ENCODE measurements around the gene MEIS1. TPM values are rescaled to one million over a fixed set of nuclear protein-coding genes. Genes with fewer than 3 reads are reported as not detected.

MEIS1 gene
- total and polyA plus RNA-seq, 2 donors (not counting 1 experiment from before 2014, with no cell fraction given): 48.3 to 139 TPM

DNA sequence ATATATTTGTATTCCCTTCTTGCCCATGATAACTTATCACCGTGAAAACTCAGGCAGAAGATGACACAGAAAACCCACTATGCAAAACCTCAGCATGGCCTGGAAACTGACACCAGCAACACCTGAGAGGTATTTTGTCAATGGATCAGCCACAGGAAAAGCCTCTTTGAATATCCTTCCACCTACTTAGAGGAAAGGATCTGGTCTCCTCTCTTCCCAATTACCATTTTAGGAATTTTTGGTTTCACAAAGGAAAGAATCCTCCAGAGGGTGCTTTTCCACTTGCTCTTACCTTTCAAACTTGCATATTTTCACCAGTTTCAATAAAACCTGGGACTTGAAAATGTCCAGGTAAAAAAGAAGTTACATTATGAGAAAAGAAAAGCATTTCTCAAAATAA is 20.0 kb upstream of the MEIS1 start:
- no peak overlapping the region for H3K9ac ChIP-seq (ENCODE audit: insufficient read depth, low read length)
- no peaks in the 10 kb centered on the region for H3K4me1 ChIP-seq (ENCODE audit: control insufficient read depth, extremely low read depth, insufficient read depth, low read length)
- H3K4me3 ChIP-seq (replicated peaks in 1 of 4; ENCODE audit: control extremely low read depth in 1 of 4, insufficient read depth in 1 of 4, low read depth in 3 of 4, low read length in 4 of 4): no peak overlapping the region
- no peaks in the 10 kb centered on the region for H3K27me3 ChIP-seq (ENCODE audit: control insufficient read depth, insufficient read depth, low read length)
- no peak for TF ChIP-seq EZH2 (IDR thresholded peaks at IDR 0.05; ENCODE audit: low read length, missing control alignments)
- TF ChIP-seq, protein P1, sequence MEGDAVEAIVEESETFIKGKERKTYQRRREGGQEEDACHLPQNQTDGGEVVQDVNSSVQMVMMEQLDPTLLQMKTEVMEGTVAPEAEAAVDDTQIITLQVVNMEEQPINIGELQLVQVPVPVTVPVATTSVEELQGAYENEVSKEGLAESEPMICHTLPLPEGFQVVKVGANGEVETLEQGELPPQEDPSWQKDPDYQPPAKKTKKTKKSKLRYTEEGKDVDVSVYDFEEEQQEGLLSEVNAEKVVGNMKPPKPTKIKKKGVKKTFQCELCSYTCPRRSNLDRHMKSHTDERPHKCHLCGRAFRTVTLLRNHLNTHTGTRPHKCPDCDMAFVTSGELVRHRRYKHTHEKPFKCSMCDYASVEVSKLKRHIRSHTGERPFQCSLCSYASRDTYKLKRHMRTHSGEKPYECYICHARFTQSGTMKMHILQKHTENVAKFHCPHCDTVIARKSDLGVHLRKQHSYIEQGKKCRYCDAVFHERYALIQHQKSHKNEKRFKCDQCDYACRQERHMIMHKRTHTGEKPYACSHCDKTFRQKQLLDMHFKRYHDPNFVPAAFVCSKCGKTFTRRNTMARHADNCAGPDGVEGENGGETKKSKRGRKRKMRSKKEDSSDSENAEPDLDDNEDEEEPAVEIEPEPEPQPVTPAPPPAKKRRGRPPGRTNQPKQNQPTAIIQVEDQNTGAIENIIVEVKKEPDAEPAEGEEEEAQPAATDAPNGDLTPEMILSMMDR (conservative IDR thresholded peaks at IDR 0.05 in 1 of 2, IDR thresholded peaks at IDR 0.05 in 1 of 2; ENCODE audit: low read depth in 1 of 2, low read length in 2 of 2): no peak
- no peaks in the 10 kb centered on the region for H3K79me2 ChIP-seq (ENCODE audit: control insufficient read depth, insufficient read depth, low read length)
- no peak overlapping the region for H3K4me2 ChIP-seq (ENCODE audit: extremely low read depth, insufficient read depth, low read length)
- H2AFZ ChIP-seq (ENCODE audit: low read length): no peak overlapping the region
- H3K36me3 ChIP-seq (ENCODE audit: control insufficient read depth, insufficient read depth, low read length): no peaks in the 10 kb centered on the region
- no peak overlapping the region for H3K27ac ChIP-seq (ENCODE audit: insufficient read depth, low read length)
- no peak for DNase-seq (ENCODE audit: low read depth in 2 of 2)
- H4K20me1 ChIP-seq (ENCODE audit: control insufficient read depth, extremely low read depth, insufficient read depth, low read length): no peaks in the 10 kb centered on the region
- H3K9me3 ChIP-seq (ENCODE audit: control insufficient read depth, insufficient read depth, low read depth, low read length): no peaks in the 10 kb centered on the region

DNA sequence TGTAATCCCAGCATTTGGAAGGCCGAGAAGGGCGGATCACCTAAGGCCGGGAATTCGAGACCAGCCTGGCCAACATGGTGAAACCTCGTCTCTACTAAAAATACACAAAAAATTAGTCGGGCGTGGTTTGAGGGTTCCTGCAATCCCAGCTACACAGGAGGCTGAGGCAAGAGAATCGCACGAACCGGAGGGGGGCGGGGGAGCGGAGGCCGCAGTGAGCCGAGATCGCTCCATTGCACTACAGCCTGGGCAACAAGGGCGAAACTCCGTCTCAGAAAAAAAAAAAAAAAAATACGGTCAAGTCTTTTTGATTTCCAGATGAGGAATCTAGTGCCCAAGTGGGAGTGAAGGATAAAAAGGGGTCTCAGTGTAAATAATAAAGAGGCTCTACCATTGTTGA is 16.5 kb upstream of the MEIS1 start:
- no peaks in the 10 kb centered on the region for H3K9me3 ChIP-seq (ENCODE audit: control insufficient read depth, insufficient read depth, low read depth, low read length)
- TF ChIP-seq, protein P1 (conservative IDR thresholded peaks at IDR 0.05 in 1 of 2, IDR thresholded peaks at IDR 0.05 in 1 of 2; ENCODE audit: low read depth in 1 of 2, low read length in 2 of 2): no peak
- TF ChIP-seq EZH2 (IDR thresholded peaks at IDR 0.05; ENCODE audit: low read length, missing control alignments): no peak
- H3K4me1 ChIP-seq (ENCODE audit: control insufficient read depth, extremely low read depth, insufficient read depth, low read length): no peaks in the 10 kb centered on the region
- no peak overlapping the region for H3K4me2 ChIP-seq (ENCODE audit: extremely low read depth, insufficient read depth, low read length)
- no peak overlapping the region for H3K4me3 ChIP-seq (replicated peaks in 1 of 4; ENCODE audit: control extremely low read depth in 1 of 4, insufficient read depth in 1 of 4, low read depth in 3 of 4, low read length in 4 of 4)
- no peak overlapping the region for H3K27ac ChIP-seq (ENCODE audit: insufficient read depth, low read length)
- no peaks in the 10 kb centered on the region for H3K27me3 ChIP-seq (ENCODE audit: control insufficient read depth, insufficient read depth, low read length)
- no peak overlapping the region for H2AFZ ChIP-seq (ENCODE audit: low read length)
- H3K36me3 ChIP-seq (ENCODE audit: control insufficient read depth, insufficient read depth, low read length): no peaks in the 10 kb centered on the region
- no peaks in the 10 kb centered on the region for H3K79me2 ChIP-seq (ENCODE audit: control insufficient read depth, insufficient read depth, low read length)
- H3K9ac ChIP-seq (ENCODE audit: insufficient read depth, low read length): no peak overlapping the region
- H4K20me1 ChIP-seq (ENCODE audit: control insufficient read depth, extremely low read depth, insufficient read depth, low read length): no peaks in the 10 kb centered on the region
- DNase-seq (ENCODE audit: low read depth in 2 of 2): no peak

DNA sequence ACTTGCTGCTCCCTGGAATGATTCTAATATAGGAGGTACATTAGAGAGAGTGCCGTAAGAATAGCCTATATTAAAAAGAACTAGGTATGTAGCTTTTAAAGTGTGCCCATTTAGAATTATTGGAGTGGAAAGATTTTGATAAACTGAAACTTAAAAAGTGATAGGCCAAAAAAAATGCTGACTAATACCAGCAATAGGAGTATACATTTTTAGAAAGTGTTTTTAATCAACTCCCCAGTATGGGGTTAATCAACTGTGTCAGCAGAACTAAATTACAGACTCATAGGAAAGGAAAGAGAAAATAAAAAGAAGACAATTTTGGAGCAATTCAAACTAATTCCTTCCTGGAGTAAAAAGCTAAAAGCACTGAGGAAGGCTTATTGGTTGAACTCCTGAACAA is 13.3 kb upstream of the MEIS1 start:
- no peak for DNase-seq (ENCODE audit: low read depth in 2 of 2)
- Histone ChIP-seq H3K4me3 (replicated peaks in 1 of 4; ENCODE audit: control extremely low read depth in 1 of 4, insufficient read depth in 1 of 4, low read depth in 3 of 4, low read length in 4 of 4) (no peak overlapping the region), H4K20me1 (ENCODE audit: control insufficient read depth, extremely low read depth, insufficient read depth, low read length) (no peaks in the 10 kb centered on the region), H3K79me2 (ENCODE audit: control insufficient read depth, insufficient read depth, low read length) (no peaks in the 10 kb centered on the region), H2AFZ (ENCODE audit: low read length) (no peak overlapping the region), H3K4me2 (ENCODE audit: extremely low read depth, insufficient read depth, low read length) (no peak overlapping the region), H3K4me1 (ENCODE audit: control insufficient read depth, extremely low read depth, insufficient read depth, low read length) (no peaks in the 10 kb centered on the region), H3K27me3 (ENCODE audit: control insufficient read depth, insufficient read depth, low read length) (no peaks in the 10 kb centered on the region), H3K9ac (ENCODE audit: insufficient read depth, low read length) (no peak overlapping the region), H3K36me3 (ENCODE audit: control insufficient read depth, insufficient read depth, low read length) (no peaks in the 10 kb centered on the region), H3K9me3 (ENCODE audit: control insufficient read depth, insufficient read depth, low read depth, low read length) (no peaks in the 10 kb centered on the region), H3K27ac (ENCODE audit: insufficient read depth, low read length) (no peak overlapping the region)
- TF ChIP-seq, protein P1 (conservative IDR thresholded peaks at IDR 0.05 in 1 of 2, IDR thresholded peaks at IDR 0.05 in 1 of 2; ENCODE audit: low read depth in 1 of 2, low read length in 2 of 2): no peak
- TF ChIP-seq EZH2 (IDR thresholded peaks at IDR 0.05; ENCODE audit: low read length, missing control alignments): no peak
